Stimulated activated CD4-positive, alpha-beta T cell treated with anti-CD3 and anti-CD28 coated beads, Interleukin-2, amount 100 ng/mL, for 4 hours (primary cell): ENCODE results near the gene TMTC4.

ENCODE experiments used
- DNase-seq: peaks from one replicate; pipeline ENCODE4 v3.0.0-alpha.2; 2020; ENCODE audit warnings: low read depth

Gene TMTC4

DNA sequence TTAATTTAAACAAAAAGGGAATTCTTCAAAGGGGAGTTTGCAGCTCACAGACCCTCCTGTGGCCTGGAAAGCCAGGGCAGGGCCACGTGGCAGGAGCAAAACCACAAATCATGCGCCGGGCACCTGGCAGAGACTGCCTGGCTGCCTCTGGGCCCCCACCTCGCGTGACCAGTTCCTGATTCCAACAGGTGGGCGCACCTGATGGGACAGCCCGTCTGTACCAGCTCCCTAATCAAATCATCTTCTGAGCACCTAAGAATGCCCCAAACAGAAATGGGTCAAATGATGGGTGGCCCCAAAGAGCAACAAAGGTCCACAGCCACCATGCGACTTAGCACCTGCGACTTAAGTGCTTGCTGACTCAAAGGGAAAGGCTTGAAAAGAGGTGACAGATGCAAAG lies 9.2 kb downstream of the TMTC4 start:
- no peak for DNase-seq

DNA sequence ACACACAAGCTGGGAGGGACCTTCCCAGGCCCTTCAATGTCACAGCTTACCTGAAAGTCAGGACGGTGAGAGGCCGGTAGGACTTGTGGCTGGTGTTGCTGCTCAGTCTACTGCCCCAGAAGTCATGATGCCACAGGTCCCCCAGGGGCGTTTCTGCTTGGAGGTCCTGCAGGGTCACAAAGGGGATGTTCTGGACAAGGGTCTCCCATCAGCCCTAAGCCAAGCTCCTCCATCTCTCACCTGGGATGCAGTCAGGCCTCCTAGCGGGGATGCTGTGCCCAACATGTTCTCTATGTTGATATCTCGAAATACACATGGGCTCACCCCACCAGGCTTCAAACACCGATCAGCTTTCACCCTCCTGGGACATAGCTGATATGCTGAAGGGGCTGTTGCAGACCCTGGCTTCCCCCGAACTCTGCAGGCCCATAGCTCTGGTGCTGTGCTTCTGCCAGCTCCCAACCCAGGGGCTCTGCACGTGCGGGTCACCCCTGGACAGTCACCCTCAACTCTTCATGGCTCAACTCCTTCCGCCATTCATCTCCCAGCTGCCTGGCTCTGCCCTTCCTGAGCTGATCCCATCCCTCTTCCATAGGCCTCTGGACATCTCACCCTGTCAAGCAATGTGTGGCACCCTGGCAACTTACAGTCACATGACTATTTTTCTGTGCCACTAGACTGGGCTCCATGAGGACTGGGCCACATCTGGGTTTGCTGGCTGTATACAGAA lies 10.3 kb downstream of the TMTC4 start:
- DNase-seq: no peak

DNA sequence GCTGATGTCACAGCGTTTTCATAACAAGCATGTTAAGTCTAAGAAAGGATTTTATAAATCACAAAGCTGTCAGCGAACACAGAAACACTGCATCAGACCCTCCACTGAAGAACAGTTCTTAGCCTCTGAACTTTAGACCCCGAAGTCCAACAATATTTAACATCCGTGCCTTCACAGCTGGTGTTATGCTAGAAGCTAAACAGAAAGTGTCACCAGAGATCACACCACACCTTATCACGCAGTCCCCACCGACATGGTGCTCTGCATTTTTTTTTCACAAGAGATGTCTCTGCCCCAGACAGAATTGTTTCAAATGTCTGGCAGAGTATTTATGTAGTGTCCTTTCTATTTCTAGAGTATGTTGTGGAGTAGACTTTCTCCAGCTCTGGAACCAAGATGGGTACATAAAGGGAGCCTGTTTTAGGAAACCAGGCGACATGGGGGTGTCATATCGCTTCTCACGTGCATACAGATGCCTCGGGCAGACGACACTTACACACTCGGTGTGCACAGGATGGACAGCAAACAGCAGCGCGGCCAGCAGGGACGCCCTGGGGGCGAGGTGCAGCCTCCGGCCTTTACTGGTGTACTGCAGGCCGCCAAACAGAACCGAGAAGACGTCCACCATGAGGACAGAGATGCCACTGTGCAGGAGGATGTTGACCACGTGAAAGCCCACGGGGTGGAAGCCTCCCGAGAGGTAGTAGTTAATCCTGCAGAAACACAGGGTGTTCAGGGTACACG lies 12.0 kb downstream of the TMTC4 start:
- no peak for DNase-seq

DNA sequence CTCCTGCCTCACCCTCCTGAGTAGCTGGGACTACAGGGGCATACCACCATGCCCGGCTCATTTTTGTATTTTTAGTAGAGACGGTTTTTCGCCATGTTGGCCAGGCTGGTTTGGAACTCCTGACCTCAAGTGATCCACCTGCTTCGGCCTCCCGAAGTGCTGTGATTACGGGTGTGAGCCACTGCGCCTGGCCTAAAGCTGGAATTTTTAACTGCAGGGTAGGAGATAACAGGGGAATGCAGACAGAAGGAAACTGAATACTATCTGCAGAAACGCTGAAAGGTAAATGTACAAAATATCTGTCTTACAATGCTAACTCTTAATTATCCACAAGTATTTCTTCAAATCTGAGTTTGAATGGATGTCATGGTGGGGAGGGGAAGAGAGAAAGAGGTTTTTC lies 13.8 kb downstream of the TMTC4 start:
- no peak for DNase-seq

DNA sequence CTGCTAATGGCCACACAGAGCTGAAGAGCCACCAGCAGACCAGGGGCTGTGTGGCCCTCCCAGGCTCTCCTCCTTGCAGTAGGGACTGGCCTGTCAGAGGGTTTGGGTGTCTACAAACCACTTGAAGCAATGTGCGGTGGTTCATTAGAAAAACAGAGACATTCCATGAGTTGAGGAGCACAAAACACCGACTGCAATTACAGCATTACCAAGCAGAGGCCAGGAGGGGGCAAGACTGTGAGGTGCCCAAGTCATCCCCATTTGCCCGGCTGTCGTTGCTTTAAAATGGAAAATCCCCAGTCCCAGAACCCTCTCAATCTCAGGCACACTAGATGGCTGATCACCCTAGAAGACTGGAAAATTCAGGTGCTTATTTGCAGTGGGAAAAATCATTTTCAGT lies 15.0 kb downstream of the TMTC4 start:
- no peak for DNase-seq

DNA sequence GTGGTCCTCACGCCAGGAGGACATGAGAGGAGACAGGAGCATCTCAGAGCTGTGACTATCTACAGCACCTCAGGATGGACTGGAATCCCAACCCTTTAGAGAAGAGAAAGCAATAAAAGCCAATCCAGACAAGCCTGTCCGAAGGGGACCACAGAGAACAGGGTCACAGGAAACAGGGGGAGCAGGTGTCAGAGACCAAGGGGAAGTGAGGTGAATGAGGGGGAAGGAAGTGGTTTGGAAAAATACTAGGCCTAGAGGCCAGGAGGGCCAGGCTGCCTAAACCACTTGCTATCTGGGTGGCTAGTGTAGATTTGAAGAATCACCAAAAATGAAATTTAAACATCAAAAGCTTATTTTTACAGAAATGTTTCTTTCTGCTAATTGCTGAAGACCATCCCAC lies 16.2 kb downstream of the TMTC4 start:
- DNase-seq: no peak

DNA sequence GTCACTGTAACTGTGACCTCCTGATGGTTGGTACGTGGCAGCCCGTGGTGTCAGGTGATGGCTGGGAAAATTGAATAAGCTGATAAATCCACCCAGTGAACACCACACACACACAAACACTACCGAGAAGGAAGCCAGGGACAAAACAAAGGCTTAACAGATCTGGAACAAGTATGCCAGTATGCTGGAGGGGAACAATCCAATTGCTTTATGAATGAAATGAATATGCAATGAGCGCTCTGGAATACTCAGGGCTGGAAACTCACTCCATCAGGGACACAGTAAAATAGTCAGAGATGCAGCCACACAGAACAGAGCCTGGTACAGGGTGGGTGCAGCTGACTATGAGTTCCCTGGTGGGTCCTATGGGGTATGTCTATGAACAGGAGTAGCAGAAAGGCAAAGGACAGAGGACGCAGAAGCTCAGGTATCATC lies 16.7 kb downstream of the TMTC4 start:
- no peak for DNase-seq

DNA sequence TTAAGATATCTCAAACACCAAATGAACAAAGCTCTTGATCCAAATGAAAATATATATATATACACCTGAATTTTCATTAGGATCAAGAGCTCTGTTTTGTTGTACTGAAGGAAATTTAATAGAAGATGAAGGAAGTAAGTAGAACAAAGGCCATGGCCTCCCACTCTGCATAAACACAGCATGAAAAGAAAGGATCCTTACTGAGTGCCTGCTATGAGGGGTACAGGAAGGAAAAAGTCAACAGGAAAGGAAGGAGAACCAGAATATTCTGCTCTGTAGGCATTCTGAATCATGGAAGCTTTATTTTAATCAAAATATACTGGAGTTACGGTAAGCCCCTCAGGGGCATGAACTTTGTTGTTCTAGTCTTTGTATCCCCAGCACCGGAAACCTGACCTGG lies 22.1 kb downstream of the TMTC4 start:
- DNase-seq: no peak

DNA sequence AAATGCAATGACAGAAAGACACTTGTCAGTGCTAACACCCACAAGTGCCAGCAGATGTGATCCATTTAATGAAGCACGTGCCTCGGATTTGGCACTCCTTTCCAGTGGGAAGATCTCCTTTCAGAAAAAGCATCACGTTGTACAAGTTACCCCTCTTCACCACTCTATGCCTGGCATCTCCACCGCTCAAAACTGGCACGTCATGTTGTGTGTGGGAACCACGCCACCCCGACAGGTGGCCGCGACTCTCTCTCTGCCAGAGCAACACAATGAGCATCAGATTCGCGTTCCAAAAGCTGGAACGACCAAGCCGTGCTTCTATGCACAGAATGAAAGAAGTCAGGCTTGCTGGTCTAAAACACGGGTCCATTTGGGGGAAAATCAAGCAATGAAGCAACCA lies 24.3 kb downstream of the TMTC4 start:
- no peak for DNase-seq

DNA sequence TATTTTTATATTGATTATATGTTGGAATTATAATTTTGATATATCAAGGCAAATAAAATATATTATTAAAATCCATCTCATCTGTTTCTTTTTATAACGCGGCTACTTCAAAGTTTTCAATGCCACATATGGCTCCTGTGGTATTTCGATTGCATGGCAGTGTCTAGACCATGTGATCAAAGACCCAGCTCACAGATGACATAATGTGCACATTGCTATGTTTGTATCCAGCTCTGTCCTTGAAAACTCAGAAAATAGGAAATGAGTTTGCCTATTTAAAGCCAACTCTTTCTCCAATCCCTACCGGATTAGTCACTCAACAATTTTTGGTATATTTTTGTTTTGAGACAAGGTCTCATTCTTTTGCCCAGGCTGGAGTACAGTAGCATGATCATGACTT lies 26.2 kb downstream of the TMTC4 start:
- DNase-seq: no peak

DNA sequence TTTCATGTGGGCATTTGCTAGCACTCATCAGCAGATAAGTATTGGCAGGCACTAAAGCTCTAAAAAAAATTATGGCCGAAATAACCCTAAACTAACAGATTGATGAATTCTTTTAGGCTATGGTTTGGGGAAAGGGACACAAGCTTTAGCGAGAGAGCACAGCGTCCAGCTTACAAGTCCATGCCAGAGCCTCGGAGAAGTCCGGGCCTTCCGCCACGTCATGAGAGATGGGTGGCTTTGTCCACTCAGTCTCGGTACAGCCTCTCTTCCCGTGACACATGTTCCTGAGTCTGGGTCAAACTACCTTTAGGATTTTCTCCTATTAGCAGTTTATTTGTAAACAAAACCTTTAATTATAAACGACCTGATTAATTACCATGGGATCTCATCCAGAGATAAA lies 27.7 kb downstream of the TMTC4 start:
- no peak for DNase-seq

DNA sequence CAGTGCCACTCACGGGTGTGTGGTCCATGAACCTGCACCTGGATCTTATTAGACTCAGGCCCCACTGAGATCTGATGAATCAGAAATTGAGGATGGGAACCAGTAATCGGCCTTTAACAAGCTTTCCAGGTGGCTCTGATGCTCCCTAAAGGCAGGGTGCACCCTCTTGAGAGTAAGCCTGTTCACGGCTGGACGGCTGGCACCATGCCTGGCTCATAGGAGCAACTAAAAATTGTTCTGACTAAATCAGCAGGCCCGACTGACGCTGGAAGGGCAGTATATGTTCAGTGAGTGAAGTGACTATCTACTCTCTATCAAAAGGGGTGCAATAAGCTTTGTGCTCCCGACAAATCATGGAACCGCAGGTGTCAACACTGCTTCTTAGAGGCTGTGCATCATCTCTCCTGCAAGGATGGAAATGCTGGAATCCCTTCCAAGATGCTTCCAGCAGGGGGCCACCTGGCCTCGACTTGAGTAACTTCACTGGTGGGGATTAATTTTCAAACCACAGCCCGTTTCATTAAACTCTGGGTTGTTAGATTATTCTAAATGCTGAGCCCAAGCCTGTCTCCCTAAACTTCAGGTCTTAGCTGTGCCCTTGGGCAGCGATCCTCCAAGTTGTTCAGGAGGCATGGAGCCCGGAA lies 28.4 kb downstream of the TMTC4 start:
- no peak for DNase-seq

DNA sequence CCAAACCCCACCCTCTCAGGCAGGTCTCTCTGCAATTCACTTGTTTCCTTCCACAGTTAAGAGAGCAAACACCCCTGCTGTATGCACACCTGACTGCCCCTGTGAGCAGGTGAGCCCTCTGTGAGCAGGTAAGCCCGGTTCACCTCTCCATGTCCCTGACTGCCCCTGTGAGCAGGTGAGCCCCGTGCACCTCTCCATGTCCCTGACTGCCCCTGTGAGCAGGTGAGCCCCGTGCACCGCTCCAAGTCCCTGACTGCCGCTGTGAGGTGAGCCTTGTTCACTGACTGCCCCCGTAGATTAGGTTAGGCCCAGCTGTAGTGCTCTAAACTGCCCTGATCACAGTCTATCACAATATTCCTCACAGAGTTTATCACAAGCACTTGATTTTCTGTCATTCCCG lies 29.2 kb downstream of the TMTC4 start:
- DNase-seq: no peak

DNA sequence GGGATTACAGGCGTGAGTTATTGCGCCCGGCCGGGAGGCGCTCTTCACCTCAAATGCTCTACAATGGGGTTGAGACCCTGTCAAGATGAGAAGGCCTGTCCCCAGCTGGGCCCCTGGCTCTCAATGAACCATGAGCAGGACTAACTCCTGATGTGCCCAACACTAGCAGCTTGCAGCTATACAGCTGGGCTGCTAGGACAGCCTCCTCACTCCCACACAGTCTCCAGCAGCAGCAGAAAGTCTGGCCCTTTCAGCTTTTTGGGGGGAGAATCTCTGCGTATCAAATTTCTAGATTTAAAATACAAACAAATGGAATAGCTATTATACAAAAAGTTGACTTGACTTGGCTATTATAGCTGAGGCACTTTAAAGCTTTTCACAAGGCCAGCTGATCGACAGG lies 30.2 kb downstream of the TMTC4 start:
- DNase-seq: no peak

DNA sequence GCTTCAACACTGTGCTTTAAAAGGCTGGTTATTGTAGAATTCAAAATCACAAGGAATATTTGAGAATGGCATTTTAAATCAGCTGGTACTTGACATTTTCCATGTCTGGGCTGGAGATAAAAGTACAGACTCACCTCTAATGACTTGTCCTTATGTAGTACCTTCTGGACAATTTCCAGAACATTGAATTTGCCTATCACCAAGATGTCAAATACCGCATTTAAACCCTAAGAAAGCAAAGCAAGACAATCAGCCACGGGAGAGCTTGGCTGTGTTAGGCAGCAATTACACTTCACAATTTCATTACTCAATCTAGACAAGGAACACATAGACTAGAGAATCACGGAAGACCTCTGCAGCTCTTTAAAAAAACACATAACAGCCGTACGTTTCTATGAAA lies 36.8 kb downstream of the TMTC4 start:
- no peak for DNase-seq

DNA sequence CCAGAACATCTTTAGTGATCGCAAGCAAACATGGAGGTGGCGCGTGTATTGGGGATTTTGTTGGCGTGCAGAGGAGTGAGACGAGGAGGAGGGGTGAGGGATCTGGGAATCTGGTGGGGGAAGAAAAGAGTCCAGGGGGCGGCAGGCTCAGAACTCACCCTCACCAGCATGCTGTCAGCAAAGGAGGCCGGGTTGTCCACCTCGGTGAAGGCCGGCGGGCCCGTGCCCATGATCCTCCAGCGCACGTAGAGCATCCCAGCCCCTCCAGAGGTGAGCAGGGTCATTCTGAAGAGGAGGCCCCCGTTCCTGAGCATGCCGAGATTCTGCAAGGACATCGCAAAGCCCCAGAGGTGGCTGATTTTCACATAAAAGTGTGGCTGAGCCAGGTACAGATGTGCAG lies 37.2 kb downstream of the TMTC4 start:
- no peak for DNase-seq

DNA sequence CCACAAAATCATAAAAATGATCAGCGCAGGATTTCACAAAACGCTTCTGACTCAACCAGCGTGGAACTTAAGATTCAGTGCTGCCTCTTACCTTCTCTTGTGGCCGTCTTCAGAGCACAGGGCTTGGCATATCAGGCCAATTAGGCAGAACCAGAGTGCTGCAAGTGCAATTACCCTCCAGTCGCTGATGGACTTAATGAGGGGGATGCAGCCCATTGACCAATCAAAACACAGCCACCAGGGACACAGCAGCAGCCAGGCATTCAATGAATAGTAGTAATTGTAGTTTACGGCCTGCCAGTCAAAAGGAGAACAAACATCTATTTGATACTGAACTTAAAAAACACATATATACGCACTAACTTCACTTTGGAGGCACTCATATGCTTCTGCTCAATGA lies 38.2 kb downstream of the TMTC4 start:
- no peak for DNase-seq

DNA sequence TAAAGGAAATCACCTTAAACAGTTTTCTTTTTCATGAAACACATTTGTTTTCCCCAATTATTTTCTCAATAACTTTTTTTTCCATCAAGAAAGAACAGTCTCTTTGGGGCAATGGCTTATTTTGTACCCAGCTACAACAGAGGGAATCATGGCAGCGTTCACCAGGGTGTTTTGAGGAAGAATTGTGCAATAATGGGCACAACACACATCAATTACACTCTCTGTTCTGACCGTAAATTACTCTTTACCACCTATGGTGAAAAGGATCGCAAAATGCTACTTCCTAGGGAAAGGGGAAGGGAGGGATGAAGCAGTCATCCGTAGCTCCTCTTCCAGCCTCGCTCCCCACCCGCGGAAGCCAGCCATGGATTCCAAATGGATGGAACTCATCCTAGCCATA lies 38.6 kb downstream of the TMTC4 start:
- no peak for DNase-seq

DNA sequence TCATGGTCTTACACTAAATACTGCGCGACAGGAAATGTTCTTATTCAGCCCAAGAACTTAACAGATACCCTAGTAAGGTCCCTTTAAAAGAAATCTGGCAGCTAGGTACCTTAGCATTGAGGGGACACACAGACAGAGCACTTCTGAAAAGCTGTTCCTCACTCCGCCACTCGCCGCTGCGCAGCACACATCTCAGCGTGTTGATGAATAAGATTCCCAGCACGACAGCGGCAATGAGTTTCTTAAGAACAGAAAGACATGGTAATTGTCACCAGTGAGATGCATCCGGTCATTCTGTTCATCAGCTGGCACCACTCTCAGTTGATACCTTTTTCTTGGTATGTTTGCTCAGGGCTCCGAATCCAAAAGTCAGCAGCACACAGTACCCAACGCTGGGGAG lies 39.9 kb downstream of the TMTC4 start:
- no peak for DNase-seq

DNA sequence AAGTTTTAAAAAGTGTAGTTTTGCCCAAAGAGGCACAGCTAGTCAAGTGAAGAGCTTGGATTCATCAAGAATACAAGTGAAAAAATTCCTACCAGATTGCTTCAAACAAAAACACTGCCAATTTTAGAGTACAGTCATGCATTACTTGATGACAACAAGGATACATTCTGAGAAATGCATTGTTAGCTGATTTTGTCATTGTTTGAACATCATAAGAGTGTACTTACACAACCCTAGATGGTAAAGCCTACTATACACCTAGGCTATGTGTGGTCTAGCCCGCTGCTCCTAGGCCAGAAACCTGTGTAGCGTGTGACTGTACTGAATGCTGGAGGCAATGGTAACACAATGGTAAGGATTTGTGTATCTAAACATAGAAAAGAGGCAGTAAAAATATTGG lies 41.1 kb downstream of the TMTC4 start:
- DNase-seq: no peak

DNA sequence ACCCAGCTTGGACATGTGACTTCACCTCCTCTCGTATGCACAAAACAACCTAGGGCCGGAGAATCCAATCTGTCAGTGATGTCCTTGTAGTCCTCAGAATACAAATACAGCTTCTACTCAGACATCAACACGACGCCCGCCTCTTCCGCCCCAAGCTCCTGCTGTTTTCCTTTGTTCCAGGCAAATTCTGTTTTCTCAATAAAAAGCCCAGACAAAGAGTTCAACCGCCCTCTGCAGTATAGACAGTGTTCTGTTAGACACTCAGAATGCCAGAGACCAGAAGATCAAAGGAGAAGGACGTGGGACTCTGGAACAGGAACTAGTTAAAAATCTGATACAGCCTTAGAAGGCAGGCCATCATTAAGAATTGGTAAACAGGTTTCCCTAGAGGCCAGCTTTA lies 44.0 kb downstream of the TMTC4 start:
- no peak for DNase-seq

DNA sequence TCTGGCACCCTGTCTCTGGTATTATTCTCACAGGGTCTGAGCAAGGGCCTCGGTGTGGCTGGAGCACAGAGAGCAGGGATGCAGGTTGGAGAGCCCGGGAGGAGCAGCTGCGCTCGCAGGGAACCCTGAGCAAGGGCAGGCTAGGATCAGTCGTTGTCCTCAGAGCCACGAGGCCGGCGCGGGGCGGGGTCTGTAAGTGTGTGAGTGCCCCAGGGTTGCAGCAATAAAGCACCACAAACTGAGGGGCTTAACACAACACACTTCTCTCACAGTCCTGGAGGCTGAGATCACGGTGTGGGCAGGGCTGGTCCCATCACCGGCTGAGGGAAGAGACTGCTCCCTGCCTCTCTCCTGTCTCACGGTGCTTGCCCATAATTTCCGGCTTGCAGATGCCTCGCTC lies 47.5 kb downstream of the TMTC4 start:
- DNase-seq: no peak

DNA sequence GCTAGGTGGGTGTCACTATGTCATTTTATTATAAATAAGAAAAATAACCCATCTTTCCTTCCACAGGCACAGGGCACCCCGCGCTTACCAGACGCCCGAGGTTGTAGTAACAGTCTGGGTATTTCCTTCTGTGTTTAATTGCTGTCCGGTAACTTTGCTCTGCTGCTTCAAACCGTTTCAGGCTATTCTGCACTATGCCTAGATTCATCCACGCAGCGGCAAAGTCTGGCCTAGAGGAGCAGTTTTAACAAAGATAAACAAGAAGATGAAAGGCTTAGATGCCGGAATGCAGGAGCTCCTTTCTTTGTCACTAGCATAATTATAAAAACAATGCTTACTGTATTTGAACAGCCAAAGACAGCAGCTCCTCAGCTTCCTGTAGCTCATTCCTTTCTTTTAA lies 49.1 kb downstream of the TMTC4 start:
- no peak for DNase-seq

DNA sequence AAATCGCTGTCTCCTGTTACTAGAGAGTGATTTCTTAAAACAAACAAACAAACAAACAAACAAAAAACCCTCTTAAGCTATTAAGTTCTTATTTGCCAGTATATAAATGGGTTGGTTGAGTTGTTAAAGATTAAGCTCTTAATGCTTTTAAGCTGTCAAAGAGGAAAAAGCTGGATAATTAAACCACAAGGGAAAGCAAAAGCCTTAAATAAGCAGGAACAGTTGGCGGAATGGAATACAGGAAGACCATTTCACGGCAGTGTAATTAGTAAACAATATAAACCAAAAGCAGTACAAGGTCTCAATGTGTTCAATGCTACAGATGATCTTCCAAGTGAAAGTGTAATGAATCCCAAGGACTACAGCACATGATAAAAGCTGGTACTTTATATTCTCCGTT lies 53.8 kb downstream of the TMTC4 start:
- DNase-seq: no peak
